ENCODE data around the gene SCAF1. TPM values are rescaled to one million over a fixed set of nuclear protein-coding genes. Genes with fewer than 3 reads are reported as not detected.

The SCAF1 gene
- polyA plus RNA-seq, 4 donors: 31.4 to 47.6 (median 34.7) TPM

DNA sequence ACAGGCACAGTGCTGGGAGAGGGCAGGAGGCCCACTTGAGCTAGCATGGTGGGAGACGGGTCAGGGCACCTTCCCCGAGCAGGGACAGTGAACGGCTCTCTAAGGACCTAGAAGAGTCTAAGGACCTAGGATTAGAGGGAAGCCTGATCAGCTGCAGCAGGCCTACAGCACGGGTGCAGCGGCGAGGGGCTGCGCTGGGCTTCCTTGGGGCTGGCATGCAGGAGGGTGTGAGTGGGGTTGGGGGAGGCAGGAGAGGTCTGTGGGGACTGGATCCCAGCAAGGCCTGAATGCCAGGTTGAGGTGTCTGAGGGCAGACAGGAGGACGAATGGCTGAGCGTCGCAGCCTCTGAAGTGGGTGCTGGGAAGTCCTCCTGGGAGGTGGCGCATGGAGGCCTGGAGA is 3.6 kb downstream of the SCAF1 start:
- no peak for DNase-seq (ENCODE audit: low read depth in 4 of 4, low spot score in 3 of 4)

DNA sequence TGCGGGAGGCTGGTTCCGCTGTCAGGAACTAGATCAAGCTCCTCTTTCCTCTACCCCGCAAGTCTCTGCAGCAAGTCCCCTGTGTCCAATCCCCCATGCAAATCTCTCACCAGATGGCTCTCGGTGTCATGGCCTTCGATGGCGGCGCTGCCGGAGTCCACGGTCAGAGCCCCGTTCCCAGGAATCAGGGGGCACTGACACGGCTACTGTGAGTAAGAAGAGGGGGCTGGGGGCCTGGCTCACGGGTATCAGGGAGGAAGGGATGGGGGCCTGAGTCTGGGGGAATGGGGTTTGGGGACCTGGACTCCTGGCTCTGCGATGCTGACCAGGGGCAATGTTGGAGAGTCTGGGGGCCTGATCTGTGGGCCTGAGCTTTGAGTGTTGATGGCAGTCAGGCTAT is 4.0 kb downstream of the SCAF1 start:
- no peak for DNase-seq (ENCODE audit: low read depth in 4 of 4, low spot score in 3 of 4)

GRCh38 chr19:49646586-49646985 is 4.6 kb downstream of the SCAF1 start:
- DNase-seq (ENCODE audit: low read depth in 4 of 4, low spot score in 3 of 4): no peak

GRCh38 chr19:49651029-49651819 is 9.2 kb downstream of the SCAF1 start:
- DNase-seq (ENCODE audit: low read depth in 4 of 4, low spot score in 3 of 4): no peak

DNA sequence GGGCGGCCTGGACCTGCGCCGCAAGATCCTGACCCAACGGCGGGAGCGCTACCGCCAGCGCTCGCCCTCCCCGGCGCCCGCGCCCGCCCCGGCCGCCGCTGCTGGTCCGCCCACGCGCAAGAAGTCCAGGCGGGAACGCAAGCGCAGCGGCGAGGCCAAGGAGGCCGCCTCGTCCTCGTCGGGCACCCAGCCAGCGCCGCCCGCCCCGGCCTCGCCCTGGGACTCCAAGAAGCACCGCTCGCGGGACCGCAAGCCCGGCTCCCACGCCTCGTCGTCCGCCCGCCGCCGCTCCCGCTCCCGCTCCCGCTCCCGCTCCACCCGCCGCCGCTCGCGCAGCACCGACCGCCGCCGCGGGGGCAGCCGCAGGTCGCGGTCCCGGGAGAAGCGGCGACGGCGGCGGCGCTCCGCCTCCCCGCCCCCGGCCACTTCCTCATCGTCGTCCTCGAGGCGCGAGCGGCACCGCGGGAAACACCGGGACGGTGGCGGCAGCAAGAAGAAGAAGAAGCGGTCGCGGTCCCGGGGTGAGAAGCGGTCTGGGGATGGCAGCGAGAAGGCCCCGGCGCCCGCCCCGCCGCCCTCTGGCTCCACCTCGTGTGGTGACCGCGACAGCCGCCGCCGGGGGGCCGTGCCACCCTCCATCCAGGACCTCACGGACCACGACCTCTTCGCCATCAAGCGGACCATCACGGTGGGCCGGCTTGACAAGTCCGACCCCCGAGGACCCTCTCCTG is 10.0 kb downstream of the SCAF1 start:
- no peak for DNase-seq (ENCODE audit: low read depth in 4 of 4, low spot score in 3 of 4)

DNA sequence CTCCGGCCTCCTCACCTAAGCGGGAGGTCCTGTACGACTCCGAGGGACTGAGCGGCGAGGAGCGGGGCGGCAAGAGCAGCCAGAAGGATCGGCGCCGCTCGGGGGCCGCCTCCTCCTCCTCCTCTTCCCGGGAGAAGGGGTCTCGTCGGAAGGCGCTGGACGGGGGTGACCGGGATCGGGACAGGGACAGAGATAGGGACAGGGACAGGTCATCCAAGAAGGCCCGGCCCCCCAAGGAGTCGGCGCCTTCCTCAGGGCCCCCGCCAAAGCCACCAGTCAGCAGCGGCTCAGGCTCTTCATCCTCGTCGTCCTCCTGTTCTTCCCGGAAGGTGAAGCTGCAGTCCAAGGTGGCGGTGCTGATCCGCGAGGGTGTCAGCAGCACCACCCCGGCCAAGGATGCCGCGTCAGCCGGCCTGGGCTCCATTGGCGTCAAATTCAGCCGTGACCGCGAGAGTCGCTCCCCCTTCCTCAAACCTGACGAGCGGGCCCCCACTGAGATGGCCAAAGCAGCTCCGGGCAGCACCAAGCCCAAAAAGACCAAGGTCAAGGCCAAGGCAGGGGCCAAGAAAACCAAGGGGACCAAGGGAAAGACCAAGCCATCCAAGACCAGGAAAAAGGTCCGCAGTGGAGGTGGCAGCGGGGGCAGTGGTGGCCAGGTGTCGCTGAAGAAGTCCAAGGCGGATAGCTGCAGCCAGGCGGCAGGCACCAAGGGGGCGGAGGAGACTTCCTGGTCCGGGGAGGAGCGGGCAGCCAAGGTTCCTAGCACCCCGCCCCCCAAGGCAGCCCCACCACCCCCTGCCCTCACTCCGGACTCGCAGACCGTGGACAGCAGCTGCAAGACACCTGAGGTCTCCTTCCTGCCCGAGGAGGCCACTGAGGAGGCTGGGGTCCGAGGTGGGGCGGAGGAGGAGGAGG is 10.8 kb downstream of the SCAF1 start:
- no peak for DNase-seq (ENCODE audit: low read depth in 4 of 4, low spot score in 3 of 4)

DNA sequence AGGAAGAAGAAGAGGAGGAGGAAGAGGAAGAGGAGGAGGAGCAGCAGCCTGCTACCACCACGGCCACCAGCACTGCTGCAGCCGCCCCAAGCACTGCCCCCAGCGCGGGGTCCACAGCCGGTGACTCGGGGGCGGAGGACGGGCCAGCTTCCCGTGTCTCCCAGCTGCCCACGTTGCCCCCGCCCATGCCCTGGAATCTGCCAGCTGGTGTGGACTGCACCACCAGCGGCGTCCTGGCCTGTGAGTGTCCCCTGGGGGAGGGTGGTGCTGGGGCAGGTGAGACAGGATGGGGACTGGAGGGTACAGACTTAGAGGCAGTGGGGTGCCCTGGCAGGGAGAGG is 11.4 kb downstream of the SCAF1 start:
- DNase-seq (ENCODE audit: low read depth in 4 of 4, low spot score in 3 of 4): no peak

GRCh38 chr19:49654581-49654980 is 12.6 kb downstream of the SCAF1 start:
- no peak for DNase-seq (ENCODE audit: low read depth in 4 of 4, low spot score in 3 of 4)

DNA sequence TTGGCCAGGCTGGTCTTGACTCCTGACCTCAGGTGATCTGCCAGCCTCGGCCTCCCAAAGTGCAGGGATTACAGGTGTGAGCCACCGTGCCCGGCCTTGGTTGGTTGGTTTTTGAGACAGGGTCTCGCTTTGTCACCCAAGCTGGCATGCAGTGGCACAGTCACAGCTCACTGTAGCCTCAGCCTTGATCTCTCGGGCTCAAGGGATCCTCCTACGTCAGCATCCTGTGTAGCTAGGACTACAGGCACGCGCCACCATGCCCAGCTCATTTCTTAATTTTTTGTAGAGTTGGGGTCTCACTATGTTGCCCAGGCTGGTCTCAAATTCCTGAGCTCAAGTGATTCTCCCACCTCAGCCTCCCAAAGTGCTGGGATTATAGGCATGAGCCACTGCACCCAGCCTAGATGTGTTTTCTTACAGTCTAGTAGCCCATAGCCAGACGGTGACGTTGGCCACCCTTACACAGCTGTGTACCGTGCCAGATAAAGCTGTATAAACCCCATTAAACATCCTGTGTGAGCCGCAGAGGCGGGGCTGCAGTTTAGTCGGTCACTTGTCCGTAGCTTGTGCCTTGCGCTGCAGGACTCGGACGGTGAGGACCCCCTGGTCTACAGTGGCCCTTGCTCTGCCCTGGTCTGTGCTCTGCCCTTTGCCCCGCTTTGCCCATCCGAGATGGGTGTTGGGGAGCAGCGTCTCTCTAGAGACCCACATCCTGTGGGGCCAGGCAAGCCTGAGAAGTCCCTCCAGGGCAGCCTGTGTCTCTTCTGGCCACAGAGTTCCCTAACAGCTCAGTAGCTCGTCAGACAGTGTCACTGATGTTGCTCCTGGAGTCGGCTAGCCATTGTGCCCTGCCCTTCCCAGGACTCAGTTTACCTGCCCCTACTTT is 13.8 kb downstream of the SCAF1 start:
- no peak for DNase-seq (ENCODE audit: low read depth in 4 of 4, low spot score in 3 of 4)

GRCh38 chr19:49656456-49657109 is 14.6 kb downstream of the SCAF1 start:
- DNase-seq (ENCODE audit: low read depth in 4 of 4, low spot score in 3 of 4): no peak

GRCh38 chr19:49657493-49658138 is 15.6 kb downstream of the SCAF1 start:
- no peak for DNase-seq (ENCODE audit: low read depth in 4 of 4, low spot score in 3 of 4)

DNA sequence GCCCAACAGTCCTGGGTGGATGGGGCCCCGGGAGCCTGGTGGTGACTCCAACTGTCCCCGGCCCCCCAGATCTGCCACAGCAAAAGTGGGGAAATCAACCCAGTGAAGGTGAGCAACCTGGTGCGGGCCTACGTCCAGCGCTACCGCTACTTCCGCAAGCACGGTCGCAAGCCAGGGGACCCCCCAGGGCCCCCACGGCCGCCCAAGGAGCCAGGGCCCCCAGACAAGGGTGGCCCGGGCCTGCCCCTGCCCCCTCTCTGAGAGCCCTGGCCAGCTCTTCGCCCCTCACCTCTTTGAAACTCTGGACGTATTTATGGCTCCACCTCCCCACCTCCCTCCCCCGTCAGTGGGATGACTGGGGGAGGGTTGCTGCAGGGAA is 16.1 kb downstream of the SCAF1 start:
- no peak for DNase-seq (ENCODE audit: low read depth in 4 of 4, low spot score in 3 of 4)

DNA sequence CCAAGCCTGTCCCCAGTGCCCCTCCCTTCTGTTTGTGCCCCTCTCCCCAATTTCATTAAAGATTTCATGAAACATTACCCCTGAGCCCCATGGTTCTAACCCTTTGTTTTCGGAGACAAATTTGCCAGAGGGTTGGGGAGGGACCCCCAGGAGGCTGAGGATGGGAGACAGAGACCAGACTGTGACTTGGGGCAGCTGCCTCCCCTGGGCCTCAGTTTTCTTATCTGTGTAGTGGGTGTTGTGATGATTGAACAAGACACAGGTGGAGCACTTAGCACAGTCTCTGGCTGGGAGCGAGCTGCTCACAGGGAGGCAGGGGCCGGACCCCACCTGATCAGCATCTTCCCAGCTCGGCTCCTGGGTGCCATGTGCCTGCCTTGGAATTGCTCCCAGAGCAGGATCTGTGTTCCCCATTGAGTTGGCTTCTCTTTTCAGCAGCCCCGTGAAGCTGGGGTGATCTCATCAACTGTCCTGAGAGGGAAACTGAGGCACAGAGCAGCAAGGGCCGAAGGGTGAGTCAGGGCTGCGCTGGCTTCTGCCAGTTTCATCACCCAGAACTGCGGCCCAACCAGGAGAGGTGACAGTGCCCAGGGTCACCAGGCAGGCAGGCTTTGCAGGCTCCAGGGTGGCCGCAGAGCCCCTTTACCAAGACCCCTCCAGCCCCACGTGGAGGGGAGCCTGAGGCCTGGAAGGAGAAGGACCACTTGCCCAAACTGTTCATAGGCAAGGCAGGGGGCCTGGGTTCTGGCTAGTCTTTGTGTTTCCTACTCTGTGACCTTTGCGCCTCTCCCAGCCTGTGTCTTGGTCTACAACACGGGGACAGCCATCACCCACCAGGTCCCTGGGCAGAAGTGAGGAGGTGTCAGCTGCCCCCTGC is 16.8 kb downstream of the SCAF1 start:
- DNase-seq (ENCODE audit: low read depth in 4 of 4, low spot score in 3 of 4): no peak

- no peak for DNase-seq (ENCODE audit: low read depth in 4 of 4, low spot score in 3 of 4)
These were observed 18.4 kb downstream of the SCAF1 start for GRCh38 chr19:49660338-49660961.

GRCh38 chr19:49662011-49662410 is 20.0 kb downstream of the SCAF1 start:
- DNase-seq (ENCODE audit: low read depth in 4 of 4, low spot score in 3 of 4): no peak

GRCh38 chr19:49663224-49663623 is 21.2 kb downstream of the SCAF1 start:
- no peak for DNase-seq (ENCODE audit: low read depth in 4 of 4, low spot score in 3 of 4)

DNA sequence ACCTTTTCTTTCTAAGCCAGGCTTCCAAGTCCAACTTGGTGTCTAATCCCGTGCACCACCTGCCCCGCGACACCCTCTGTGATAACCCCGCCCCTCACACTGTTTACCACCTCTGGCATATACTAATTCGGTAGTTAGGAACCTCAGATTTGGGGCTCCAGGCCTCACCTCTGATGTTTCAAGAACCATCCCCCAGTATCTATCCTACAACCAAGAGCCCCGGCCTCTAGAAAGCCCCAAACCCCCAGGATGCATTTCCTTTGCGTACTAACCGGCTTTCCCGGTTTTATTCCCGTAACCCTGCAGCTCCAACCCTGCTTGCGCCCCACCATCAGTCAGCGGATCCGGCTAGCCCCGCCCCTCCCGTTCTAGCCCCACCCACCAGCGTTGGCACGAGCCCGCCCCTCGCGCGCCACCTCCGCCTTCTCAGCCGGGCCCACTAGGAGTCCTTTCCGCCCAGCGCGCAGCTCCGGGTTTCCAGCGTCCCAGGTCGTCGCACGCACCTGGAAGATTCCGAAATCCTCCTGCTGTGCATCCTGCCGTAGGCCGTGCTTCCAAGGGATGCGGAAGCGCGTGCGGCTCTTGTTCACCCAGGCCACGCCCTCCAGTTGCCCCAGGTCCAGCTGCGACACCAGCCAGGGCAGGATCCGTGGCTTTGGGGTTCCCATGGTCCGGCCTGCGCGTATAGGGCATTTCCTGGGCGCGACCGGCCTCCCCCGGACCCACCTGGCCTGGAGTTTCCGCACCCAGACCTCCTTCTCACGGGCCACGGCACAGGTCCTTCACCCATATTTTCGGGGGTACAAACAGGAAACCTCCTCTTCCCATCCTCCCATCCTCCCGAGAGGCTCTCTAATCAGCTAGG is 22.4 kb downstream of the SCAF1 start:
- DNase-seq (ENCODE audit: low read depth in 4 of 4, low spot score in 3 of 4): no peak

Data from right renal pelvis (tissue), 4 donors.